Fibroblast of lung (primary cell): ENCODE data around the gene CSRP1.

Experiments
- CTCF ChIP-seq, 2 donors: IDR thresholded peaks in 1 of 2; conservative IDR thresholded peaks in 1 of 2; 1 replicate in 1 of 2; 2 replicates in 1 of 2; pipeline ENCODE4 v1.5.1; 2011 to 2012; ENCODE audit warnings: low read length in 2 of 2, control low read depth in 1 of 2, inconsistent platforms in 1 of 2, low read depth in 1 of 2, mild to moderate bottlenecking in 1 of 2
- EZH2 ChIP-seq: IDR thresholded peaks from 2 replicates; pipeline ENCODE4 v1.5.1; 2012; ENCODE audit warnings: low read length, control low read depth, mild to moderate bottlenecking; ENCODE audit errors: missing control alignments

GRCh38 chr1:201545851-201546492 lies 39.0 kb upstream of the CSRP1 start:
- no peak for TF ChIP-seq CTCF (conservative IDR thresholded peaks at IDR 0.05 in 1 of 2, IDR thresholded peaks at IDR 0.05 in 1 of 2; ENCODE audit: low read depth in 1 of 2, low read length in 2 of 2)
- no peak for TF ChIP-seq EZH2
